T-cell (primary cell): ENCODE measurements around the gene TYK2. TPM values are rescaled to one million over a fixed set of nuclear protein-coding genes. Genes with fewer than 3 reads are reported as not detected.

ENCODE experiments used
- ATAC-seq, 4 experiments: fragments of 200-7000 bp in 3 of 4; fragments of 150-1000 bp in 1 of 4; cut with Tn5 transposase; replicated peaks in 1 of 4; 1 replicate in 3 of 4; 2 replicates in 1 of 4; pipeline ENCODE4 v1.10.0; 2021; ENCODE audit warnings: moderate library complexity in 3 of 4, mild to moderate bottlenecking in 2 of 4, moderate number of reproducible peaks in 1 of 4
- CTCF ChIA-PET, 2 donors: fragments of 300-600 bp; sonication (Branson Sonifier 250); formaldehyde crosslinking; loops; one replicate each; lab custom pipeline; 2022; ENCODE audit warnings: antibody characterized with exemption in 2 of 2; lab: Charles Lee
- POLR2A ChIA-PET, 2 donors: fragments of 300-600 bp; sonication (Branson Sonifier 250); formaldehyde crosslinking; loops; one replicate each; lab custom pipeline; 2022; ENCODE audit warnings: antibody characterized with exemption in 2 of 2; lab: Charles Lee
- DNase-seq, 35 experiments: peaks; one replicate each; pipeline versions ENCODE4 v3.0.0 to v3.0.0-alpha.2; 2013 to 2023
- H3K27ac ChIP-seq: one replicate; pipeline ENCODE4 v1.5.1; 2013; ENCODE audit warnings: low read length
- H3K27me3 ChIP-seq, 2 experiments: replicated peaks in 1 of 2; 1 replicate in 1 of 2; 2 replicates in 1 of 2; pipeline versions ENCODE4 v1.6.1 to v1.7.0; 2013; ENCODE audit warnings: low read length in 1 of 2, mixed read lengths in 1 of 2; ENCODE audit not compliant: control insufficient read depth in 2 of 2, insufficient read depth in 2 of 2; ENCODE audit errors: extremely low read depth in 1 of 2
- H3K36me3 ChIP-seq, 2 donors: 1 replicate in 1 of 2; 2 replicates in 1 of 2; pipeline versions ENCODE4 v1.6.1 to v1.7.0; 2013; ENCODE audit warnings: low read length in 1 of 2; ENCODE audit not compliant: control insufficient read depth in 2 of 2, insufficient read depth in 1 of 2; ENCODE audit errors: extremely low read depth in 1 of 2
- H3K4me1 ChIP-seq, 2 experiments: 1 replicate in 1 of 2; 2 replicates in 1 of 2; pipeline versions ENCODE4 v1.6.1 to v1.7.0; 2013; ENCODE audit warnings: low read length in 2 of 2, mixed read lengths in 1 of 2; ENCODE audit not compliant: insufficient read depth in 2 of 2, control insufficient read depth in 1 of 2; ENCODE audit errors: extremely low read depth in 1 of 2
- H3K4me3 ChIP-seq, 2 donors: 1 replicate in 1 of 2; 2 replicates in 1 of 2; pipeline versions ENCODE4 v1.5.1 to v1.7.0; 2013; ENCODE audit warnings: mild to moderate bottlenecking in 2 of 2, low read length in 1 of 2, moderate library complexity in 1 of 2; ENCODE audit not compliant: control insufficient read depth in 1 of 2; ENCODE audit errors: extremely low read depth in 1 of 2
- H3K9me3 ChIP-seq: 2 replicates; pipeline ENCODE4 v1.7.0; 2013
- H3K27ac Mint-ChIP-seq, 2 donors: one replicate each; pipeline ENCODE4 v1.8.0; 2020 to 2021; ENCODE audit warnings: mild to moderate bottlenecking in 2 of 2, mixed read lengths in 2 of 2
- H3K27me3 Mint-ChIP-seq, 2 donors: one replicate each; pipeline ENCODE4 v1.8.0; 2021 to 2022; ENCODE audit warnings: mixed read lengths in 2 of 2
- H3K36me3 Mint-ChIP-seq: one replicate; pipeline ENCODE4 v1.8.0; 2021; ENCODE audit warnings: mixed read lengths
- H3K4me1 Mint-ChIP-seq, 3 donors: one replicate each; pipeline ENCODE4 v1.8.0; 2020 to 2022; ENCODE audit warnings: mixed read lengths in 3 of 3, mild to moderate bottlenecking in 1 of 3
- H3K4me3 Mint-ChIP-seq, 3 donors: one replicate each; pipeline ENCODE4 v1.8.0; 2020 to 2022; ENCODE audit warnings: mild to moderate bottlenecking in 3 of 3, mixed read lengths in 3 of 3, moderate library complexity in 3 of 3
- H3K9me3 Mint-ChIP-seq, 3 donors: one replicate each; pipeline ENCODE4 v1.8.0; 2020 to 2022; ENCODE audit warnings: mixed read lengths in 3 of 3
- WGBS: methylation state at CpG from one replicate; pipeline ENCODE4 v1.1.5; 2013; ENCODE audit warnings: missing lambda C conversion rate; ENCODE audit not compliant: insufficient coverage; 5-methylcytosine and 5-hydroxymethylcytosine counted together
- total RNA-seq, 35 experiments: library from RNA in 6 of 35; stranded (reverse) in 6 of 35; fragments of 120-200 nt in 1 of 35; gene quantifications; one replicate each; pipeline versions ENCODE4 v1.2.1 to v1.2.4 and lab custom pipeline; 2013 to 2026

Gene TYK2
- total RNA-seq, 5 donors from 2014 or later (not counting 1 experiment from before 2014, with no cell fraction given) = 277 to 346 (median 323) TPM

DNA sequence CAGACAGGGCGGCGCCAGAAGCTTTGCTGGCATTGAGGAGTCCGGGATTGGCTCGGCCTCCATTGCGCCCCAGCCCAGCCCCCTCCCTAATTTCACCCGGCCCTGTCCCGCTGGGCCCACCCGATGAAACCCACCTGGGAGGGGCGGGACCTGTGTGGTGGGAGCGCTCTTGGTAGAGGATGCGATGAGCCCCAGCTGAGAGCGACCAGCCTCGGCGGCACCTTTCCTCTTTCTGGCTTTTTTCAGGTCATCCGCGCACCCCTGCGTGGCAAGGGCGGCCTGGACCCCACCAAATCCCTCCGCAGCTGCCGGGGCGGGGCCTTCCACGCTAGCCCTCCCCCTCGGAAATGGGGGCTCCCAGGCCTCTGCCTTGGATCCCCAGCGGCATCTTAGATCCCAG, 70.9 kb downstream of the TYK2 start, which contains the start of gene ZGLP1:
TSS of gene ZGLP1 (minus strand) at position 393 of the 400 bp plus-strand sequence.
- Histone ChIP-seq H3K4me3 (no peak within 1 kb of the TSS), H3K4me1 (no peaks in the 10 kb centered on the region), H3K27ac (no peak within 1 kb of the TSS), H3K9me3 (no peaks in the 10 kb centered on the region), H3K27me3 (no peaks in the 10 kb centered on the region), H3K36me3 (peaks cover 0 to 5% of the 10 kb centered on the region in 2 donors)
- Mint-ChIP-seq H3K4me1 (peaks cover 1 to 3% (median 3%) of the 10 kb centered on the region in 3 donors), H3K36me3 (no peaks in the 10 kb centered on the region), H3K4me3 (no peak within 1 kb of the TSS), H3K9me3 (no peaks in the 10 kb centered on the region), H3K27ac (no peak within 1 kb of the TSS), H3K27me3 (no peaks in the 10 kb centered on the region)
- CTCF ChIA-PET = no interaction called here
- POLR2A ChIA-PET = interaction anchor here in 1 of 2 donors (0.6 kb wide), 1 partner anchor 786 kb away, joined by 5 read pairs; no protein-coding TSS in a partner anchor
- no peak for ATAC-seq
- DNase-seq = no peak
- 88% methylated on average over 3 of the region's 24 CpGs for WGBS

DNA sequence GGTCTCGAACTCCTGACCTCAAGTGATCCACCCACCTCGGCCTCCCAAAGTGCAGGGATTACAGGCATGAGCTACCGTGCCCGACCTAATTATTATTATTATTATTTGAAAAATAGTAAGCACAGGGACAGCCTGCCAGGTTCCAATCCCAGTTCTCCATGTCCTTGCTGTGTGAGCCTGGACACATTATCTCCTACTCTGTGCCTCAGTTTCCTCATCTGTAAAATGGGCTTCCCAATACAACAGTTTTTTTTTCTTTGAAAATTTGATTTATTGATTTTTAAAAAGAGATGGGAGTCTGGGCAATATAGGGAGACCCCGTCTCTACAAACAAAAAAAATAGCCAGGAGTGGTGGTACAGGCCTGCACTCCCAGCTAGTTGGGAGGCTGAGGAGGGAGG, 74.0 kb downstream of the TYK2 start:
- 80% methylated on average over 1 of the region's 5 CpGs for WGBS
- no peaks in the 10 kb centered on the region for H3K27me3 Mint-ChIP-seq
- no peak overlapping the region for H3K4me3 ChIP-seq
- H3K27me3 ChIP-seq = peaks cover 0 to 5% of the 10 kb centered on the region in 2 experiments
- no peak for ATAC-seq
- H3K36me3 ChIP-seq = peaks cover 0 to 5% of the 10 kb centered on the region in 2 donors
- no peaks in the 10 kb centered on the region for H3K4me1 Mint-ChIP-seq
- no peaks in the 10 kb centered on the region for H3K9me3 ChIP-seq
- H3K4me3 Mint-ChIP-seq = no peak overlapping the region
- ChIA-PET POLR2A (no interaction called here), CTCF (no interaction called here)
- no peaks in the 10 kb centered on the region for H3K36me3 Mint-ChIP-seq
- H3K27ac Mint-ChIP-seq = no peak overlapping the region
- DNase-seq = no peak
- H3K27ac ChIP-seq = no peak overlapping the region
- no peaks in the 10 kb centered on the region for H3K4me1 ChIP-seq
- H3K9me3 Mint-ChIP-seq = no peaks in the 10 kb centered on the region

DNA sequence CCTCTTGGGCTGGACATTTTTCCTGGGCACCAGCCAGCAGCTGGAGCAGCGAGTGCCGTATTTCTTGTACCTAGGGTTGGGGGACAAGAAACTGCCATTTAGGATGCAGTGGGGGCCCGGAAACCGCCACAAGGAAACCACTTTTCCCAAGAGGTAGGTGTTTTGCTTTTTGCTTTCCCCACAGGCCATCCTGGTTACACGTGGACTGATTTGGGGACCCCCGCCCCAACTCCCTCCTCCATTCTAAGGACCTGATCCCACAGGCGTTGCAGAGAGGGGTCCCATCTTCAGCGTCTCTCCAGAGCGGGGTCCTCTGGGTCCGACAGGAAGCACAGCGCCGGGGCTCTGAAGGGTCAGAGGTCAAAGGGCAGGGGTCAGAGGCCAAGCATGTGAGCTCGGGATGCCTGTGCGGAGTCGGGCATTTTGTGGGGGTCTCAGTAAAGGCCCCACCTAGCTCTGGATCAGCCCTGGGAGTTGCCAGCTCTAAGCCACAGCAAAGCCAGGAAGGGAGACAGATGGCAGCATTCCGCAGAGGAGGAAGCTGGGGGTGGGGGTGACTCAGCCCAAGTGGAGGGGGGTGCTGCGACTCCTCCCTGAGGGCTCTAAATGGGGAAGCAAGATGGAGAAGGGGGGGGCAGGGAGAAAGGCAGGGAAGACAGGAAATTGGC, 75.1 kb downstream of the TYK2 start:
- WGBS = 69% methylated on average over 9 of the region's 17 CpGs
- H3K27me3 ChIP-seq = peaks cover 0 to 5% of the 10 kb centered on the region in 2 experiments
- ChIA-PET POLR2A (no interaction called here), CTCF (no interaction called here)
- Mint-ChIP-seq H3K4me1 (no peaks in the 10 kb centered on the region), H3K27me3 (no peaks in the 10 kb centered on the region), H3K9me3 (no peaks in the 10 kb centered on the region), H3K27ac (no peak overlapping the region), H3K36me3 (no peaks in the 10 kb centered on the region), H3K4me3 (no peak overlapping the region)
- DNase-seq (peak in 1 of 35 experiments; percentile 17), ATAC-seq (no peak)
- no peak overlapping the region for H3K27ac ChIP-seq
- no peaks in the 10 kb centered on the region for H3K9me3 ChIP-seq
- no peak overlapping the region for H3K4me3 ChIP-seq
- no peaks in the 10 kb centered on the region for H3K4me1 ChIP-seq
- H3K36me3 ChIP-seq = peaks cover 0 to 3% of the 10 kb centered on the region in 2 donors

Other genes starting within 250 kb of the TYK2 start
- gene DNMT1, start 185.6 kb downstream of the TYK2 start, total RNA-seq = 100 to 1,000 TPM; 199 to 245 (median 235) TPM
- 10 to 100 TPM in 2 of 5 donors, 1 to 10 TPM in 3; 6.2 to 11.4 (median 9.8) TPM for gene S1PR2, start 149.2 kb downstream of the TYK2 start, total RNA-seq
- gene MRPL4, start 128.4 kb downstream of the TYK2 start, total RNA-seq = 10 to 100 TPM; 32.9 to 56.6 (median 53.1) TPM
- gene ICAM1, start 109.5 kb downstream of the TYK2 start, total RNA-seq = 10 to 100 TPM in 1 of 5 donors, 1 to 10 TPM in 4; 4.2 to 11.0 (median 5.9) TPM
- gene ICAM4, start 93.6 kb downstream of the TYK2 start, total RNA-seq = under 1 TPM; 0.47 to 0.79 (median 0.53) TPM
- gene ICAM5, start 90.6 kb downstream of the TYK2 start, total RNA-seq = 1 to 10 TPM in 1 of 5 donors, under 1 TPM in 4; 0.20 to 1.1 (median 0.59) TPM
- gene ZGLP1, start 70.8 kb downstream of the TYK2 start, total RNA-seq = 10 to 100 TPM in 2 of 5 donors, 1 to 10 TPM in 3; 3.9 to 11.8 (median 8.1) TPM
- gene FDX2, start 64.6 kb downstream of the TYK2 start, total RNA-seq = 10 to 100 TPM in 3 of 5 donors, 1 to 10 TPM in 2; 5.7 to 16.8 (median 11.4) TPM
- gene RAVER1, start 47.0 kb downstream of the TYK2 start, total RNA-seq = 10 to 100 TPM; 31.5 to 68.2 (median 61.2) TPM
- 100 to 1,000 TPM; 167 to 233 (median 183) TPM for gene ICAM3, start 40.9 kb downstream of the TYK2 start, total RNA-seq
- 100 to 1,000 TPM; 163 to 205 (median 190) TPM for gene CDC37, start 23.0 kb upstream of the TYK2 start, total RNA-seq
- gene PDE4A, start 40.0 kb upstream of the TYK2 start, total RNA-seq = 10 to 100 TPM in 1 of 5 donors, 1 to 10 TPM in 4; 2.2 to 13.3 (median 6.2) TPM
- gene KEAP1, start 122.8 kb upstream of the TYK2 start, total RNA-seq = 10 to 100 TPM; 18.4 to 64.2 (median 56.0) TPM
- 10 to 100 TPM in 1 of 5 donors, 1 to 10 TPM in 4; 1.9 to 25.0 (median 6.5) TPM for gene S1PR5, start 136.9 kb upstream of the TYK2 start, total RNA-seq
- gene ATG4D, start 163.3 kb upstream of the TYK2 start, total RNA-seq = 10 to 100 TPM; 55.7 to 63.0 (median 60.9) TPM
- 10 to 100 TPM; 50.9 to 94.8 (median 79.1) TPM for gene KRI1, start 185.4 kb upstream of the TYK2 start, total RNA-seq
- 10 to 100 TPM; 24.0 to 51.5 (median 32.5) TPM for gene CDKN2D, start 188.4 kb upstream of the TYK2 start, total RNA-seq
- 1 to 10 TPM in 2 of 5 donors, under 1 TPM in 1, not detected in 2; 0.30 to 1.6 (median 1.1) TPM for gene AP1M2, start 206.7 kb upstream of the TYK2 start, total RNA-seq
- gene SLC44A2, start 245.0 kb upstream of the TYK2 start, total RNA-seq = 100 to 1,000 TPM; 204 to 228 (median 218) TPM